Measurements from ENCODE around the gene MT1A. TPM values are rescaled to one million over a fixed set of nuclear protein-coding genes. Genes with fewer than 3 reads are reported as not detected.

The MT1A gene
- total RNA-seq, 1 experiment from 2014 or later, result 6.6 TPM

GRCh38 chr16:56631197-56631596 is 7.3 kb upstream of the MT1A start:
- DNase-seq (ENCODE audit: low spot score), result no peak

- DNase-seq (ENCODE audit: low spot score), result no peak
Observed at GRCh38 chr16:56631832-56632155, 6.7 kb upstream of the MT1A start.

- no peak for DNase-seq (ENCODE audit: low spot score)
Observed at GRCh38 chr16:56632156-56632847, 6.2 kb upstream of the MT1A start, which contains the start of gene MT1M. Gene MT1M (plus strand): TSS chr16:56632659. CDS start chr16:56632732, 73 bp downstream.

- no peak for DNase-seq (ENCODE audit: low spot score)
Observed at GRCh38 chr16:56632848-56633365, 5.6 kb upstream of the MT1A start.

- DNase-seq (ENCODE audit: low spot score), result no peak
Observed at GRCh38 chr16:56633535-56633934, 4.9 kb upstream of the MT1A start.

GRCh38 chr16:56634715-56635440 is 3.6 kb upstream of the MT1A start:
- DNase-seq (ENCODE audit: low spot score), result no peak

GRCh38 chr16:56635441-56635967 is 3.0 kb upstream of the MT1A start:
- DNase-seq (ENCODE audit: low spot score), result no peak

- no peak for DNase-seq (ENCODE audit: low spot score)
Observed at GRCh38 chr16:56636616-56637413, 1.7 kb upstream of the MT1A start.

- DNase-seq (ENCODE audit: low spot score), result no peak
Observed at GRCh38 chr16:56639045-56639444, 579 bp downstream of the MT1A start.

GRCh38 chr16:56640076-56640475 is 1.6 kb downstream of the MT1A start:
- DNase-seq (ENCODE audit: low spot score), result no peak

GRCh38 chr16:56641166-56641565 is 2.7 kb downstream of the MT1A start:
- DNase-seq (ENCODE audit: low spot score), result no peak

GRCh38 chr16:56643080-56643778 is 4.8 kb downstream of the MT1A start:
- peak; percentile 78 for DNase-seq (ENCODE audit: low spot score)

- no peak for DNase-seq (ENCODE audit: low spot score)
Observed at GRCh38 chr16:56643833-56644232, 5.4 kb downstream of the MT1A start.

GRCh38 chr16:56645311-56645710 is 6.8 kb downstream of the MT1A start:
- no peak for DNase-seq (ENCODE audit: low spot score)

GRCh38 chr16:56645838-56646237 is 7.4 kb downstream of the MT1A start:
- no peak for DNase-seq (ENCODE audit: low spot score)

- no peak for DNase-seq (ENCODE audit: low spot score)
Observed at GRCh38 chr16:56647641-56648431, 9.4 kb downstream of the MT1A start.

GRCh38 chr16:56649271-56649670 is 10.8 kb downstream of the MT1A start:
- DNase-seq (ENCODE audit: low spot score), result no peak

- no peak for DNase-seq (ENCODE audit: low spot score)
Observed at GRCh38 chr16:56649820-56650219, 11.4 kb downstream of the MT1A start.

- DNase-seq (ENCODE audit: low spot score), result no peak
Observed at GRCh38 chr16:56651586-56651985, 13.1 kb downstream of the MT1A start, which contains the start of gene MT1B. Gene MT1B (plus strand): TSS chr16:56651886. CDS start chr16:56651954, 68 bp downstream.

GRCh38 chr16:56652600-56652999 is 14.1 kb downstream of the MT1A start:
- DNase-seq (ENCODE audit: low spot score), result no peak

Data from HT-29 (cell line).